Nephron (organoid): ENCODE data around the gene HNMT.
A peak's percentile ranks its signal among the peaks of the same experiment; 100 is the strongest.

Experiments used
- H3K27ac Mint-ChIP-seq, 3 experiments: 2 replicates each; pipeline ENCODE4 v1.8.0; 2020; ENCODE audit warnings: mixed read lengths in 3 of 3, mild to moderate bottlenecking in 2 of 3, moderate library complexity in 1 of 3
- H3K27me3 Mint-ChIP-seq: 2 replicates; pipeline ENCODE4 v1.8.0; 2021; ENCODE audit warnings: low read depth, mild to moderate bottlenecking, moderate library complexity, mixed read lengths
- H3K36me3 Mint-ChIP-seq: 2 replicates; pipeline ENCODE4 v1.8.0; 2020; ENCODE audit warnings: low read depth, mixed read lengths
- H3K4me1 Mint-ChIP-seq: 2 replicates; pipeline ENCODE4 v1.8.0; 2020; ENCODE audit warnings: mixed read lengths
- H3K4me3 Mint-ChIP-seq, 3 experiments: 2 replicates each; pipeline ENCODE4 v1.8.0; 2020; ENCODE audit warnings: mild to moderate bottlenecking in 3 of 3, mixed read lengths in 3 of 3, moderate library complexity in 2 of 3
- H3K9me3 Mint-ChIP-seq: 2 replicates; pipeline ENCODE4 v1.8.0; 2020; ENCODE audit warnings: mixed read lengths
- TF ChIP-seq, protein P1 (sequence below), 3 experiments: fragments of 200-600 bp; sonication (generic); IDR thresholded peaks; one replicate each; pipeline ENCODE4 v1.5.0; 2021; ENCODE audit warnings: antibody characterized with exemption in 3 of 3; ENCODE audit not compliant: unreplicated experiment in 3 of 3

Gene HNMT

DNA sequence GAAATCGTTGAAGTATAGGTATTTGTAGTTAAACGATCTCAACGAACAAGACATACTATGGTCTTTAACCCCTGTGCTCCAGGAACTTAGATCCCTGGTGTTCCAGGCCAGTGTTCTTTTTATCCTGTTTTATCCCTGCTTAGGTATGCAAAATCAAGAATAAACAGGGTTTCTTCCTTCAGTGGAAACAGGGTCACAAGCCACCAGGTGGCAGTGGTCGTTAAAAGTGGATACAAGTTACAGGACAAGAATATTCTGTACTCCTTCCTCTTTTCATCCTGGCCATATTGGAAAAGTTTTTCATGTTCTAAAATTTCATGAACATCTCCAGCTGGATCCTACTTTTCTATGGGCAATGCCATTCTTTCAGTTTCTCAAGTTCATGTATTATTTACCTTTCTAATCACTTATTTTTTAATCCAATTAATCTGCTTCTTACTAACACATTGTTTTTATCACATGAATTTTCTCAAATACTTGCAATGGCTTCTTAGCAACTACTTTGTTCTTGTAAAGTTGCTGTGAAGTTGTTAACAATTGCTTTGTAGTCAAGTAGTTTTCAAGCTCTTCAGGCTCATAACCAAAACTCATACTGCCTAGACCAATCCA lies 16.4 kb upstream of the HNMT start:
- no peaks in the 10 kb centered on the region for H3K9me3 Mint-ChIP-seq
- H3K4me3 Mint-ChIP-seq, result no peak overlapping the region
- H3K36me3 Mint-ChIP-seq, result no peaks in the 10 kb centered on the region
- no peaks in the 10 kb centered on the region for H3K27me3 Mint-ChIP-seq
- TF ChIP-seq, protein P1, sequence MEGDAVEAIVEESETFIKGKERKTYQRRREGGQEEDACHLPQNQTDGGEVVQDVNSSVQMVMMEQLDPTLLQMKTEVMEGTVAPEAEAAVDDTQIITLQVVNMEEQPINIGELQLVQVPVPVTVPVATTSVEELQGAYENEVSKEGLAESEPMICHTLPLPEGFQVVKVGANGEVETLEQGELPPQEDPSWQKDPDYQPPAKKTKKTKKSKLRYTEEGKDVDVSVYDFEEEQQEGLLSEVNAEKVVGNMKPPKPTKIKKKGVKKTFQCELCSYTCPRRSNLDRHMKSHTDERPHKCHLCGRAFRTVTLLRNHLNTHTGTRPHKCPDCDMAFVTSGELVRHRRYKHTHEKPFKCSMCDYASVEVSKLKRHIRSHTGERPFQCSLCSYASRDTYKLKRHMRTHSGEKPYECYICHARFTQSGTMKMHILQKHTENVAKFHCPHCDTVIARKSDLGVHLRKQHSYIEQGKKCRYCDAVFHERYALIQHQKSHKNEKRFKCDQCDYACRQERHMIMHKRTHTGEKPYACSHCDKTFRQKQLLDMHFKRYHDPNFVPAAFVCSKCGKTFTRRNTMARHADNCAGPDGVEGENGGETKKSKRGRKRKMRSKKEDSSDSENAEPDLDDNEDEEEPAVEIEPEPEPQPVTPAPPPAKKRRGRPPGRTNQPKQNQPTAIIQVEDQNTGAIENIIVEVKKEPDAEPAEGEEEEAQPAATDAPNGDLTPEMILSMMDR (IDR thresholded peaks at IDR 0.05; ENCODE audit: unreplicated experiment in 3 of 3), result peak; percentile 55 to 70 (median 60)
- peaks cover 16% of the 10 kb centered on the region for H3K4me1 Mint-ChIP-seq
- peak overlapping the region; percentile 30 to 90 (median 35) for H3K27ac Mint-ChIP-seq

DNA sequence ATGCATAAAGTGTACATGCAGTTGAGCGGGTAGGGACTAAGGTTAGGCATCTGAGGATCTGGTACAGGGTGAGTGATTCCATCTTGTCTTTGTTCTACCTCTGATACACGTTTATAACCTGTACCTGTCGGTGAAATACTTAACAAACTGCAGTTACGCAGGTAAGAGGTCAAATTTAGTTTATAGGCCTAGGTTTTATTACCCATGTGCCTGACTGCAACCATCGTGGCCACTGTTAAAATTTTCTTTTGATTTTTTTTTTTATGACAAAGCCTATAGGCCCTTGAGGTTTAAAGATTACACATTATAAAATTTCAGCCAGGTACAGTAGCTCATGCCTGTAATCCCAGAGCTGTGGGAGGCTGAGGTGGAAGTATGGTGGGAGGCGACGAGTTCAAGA lies 15.4 kb upstream of the HNMT start:
- Mint-ChIP-seq H3K27ac (peak overlapping the region in 1 of 3 experiments; percentile 52), H3K36me3 (no peaks in the 10 kb centered on the region), H3K4me3 (no peak overlapping the region), H3K9me3 (no peaks in the 10 kb centered on the region), H3K4me1 (peaks cover 19% of the 10 kb centered on the region), H3K27me3 (no peaks in the 10 kb centered on the region)
- TF ChIP-seq, protein P1 (IDR thresholded peaks at IDR 0.05; ENCODE audit: unreplicated experiment in 3 of 3), result no peak

DNA sequence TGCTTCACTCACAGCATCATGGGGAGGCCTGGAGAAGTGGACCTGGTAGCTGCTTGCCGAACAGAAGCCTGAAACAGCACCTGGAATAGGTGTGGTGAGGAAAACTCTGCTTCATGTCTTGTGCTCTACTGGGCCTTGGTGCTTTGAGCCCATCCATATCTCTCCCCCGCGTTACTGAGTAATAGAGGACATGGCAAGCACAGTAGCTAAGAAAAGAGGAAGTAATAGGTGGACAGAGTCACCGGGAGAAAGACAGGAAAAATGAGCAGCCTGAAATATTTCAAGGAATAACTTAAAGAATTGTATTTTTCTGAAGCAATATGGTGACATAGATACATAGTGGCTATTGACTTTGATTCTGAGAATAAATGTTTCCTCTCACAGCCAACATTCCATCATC lies 14.0 kb upstream of the HNMT start:
- Mint-ChIP-seq H3K9me3 (no peaks in the 10 kb centered on the region), H3K36me3 (no peaks in the 10 kb centered on the region), H3K27ac (no peak overlapping the region), H3K27me3 (no peaks in the 10 kb centered on the region), H3K4me1 (peaks cover 19% of the 10 kb centered on the region), H3K4me3 (no peak overlapping the region)
- TF ChIP-seq, protein P1 (IDR thresholded peaks at IDR 0.05; ENCODE audit: unreplicated experiment in 3 of 3), result no peak

DNA sequence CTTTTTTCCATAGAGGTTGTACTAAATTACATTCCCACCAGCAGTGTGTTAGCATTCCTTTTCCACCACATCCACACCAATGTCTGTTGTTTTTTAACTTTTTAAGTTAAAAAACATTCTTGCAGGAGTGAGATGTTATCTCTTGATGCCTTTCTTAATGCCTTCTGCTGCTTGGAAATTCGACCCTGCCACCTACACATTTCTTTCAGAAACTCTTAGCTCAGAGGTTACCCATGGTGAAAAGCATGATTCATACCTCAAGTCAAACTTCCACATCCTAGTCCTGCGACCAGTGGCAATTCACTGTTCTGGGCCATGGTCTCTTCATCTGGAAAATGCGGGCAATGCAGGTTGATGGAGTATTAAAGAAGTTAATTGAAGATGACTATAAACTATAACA lies 12.7 kb upstream of the HNMT start:
- Mint-ChIP-seq H3K9me3 (no peaks in the 10 kb centered on the region), H3K4me1 (peaks cover 19% of the 10 kb centered on the region), H3K27ac (peak overlapping the region in 1 of 3 experiments; percentile 85), H3K36me3 (no peaks in the 10 kb centered on the region), H3K27me3 (no peaks in the 10 kb centered on the region), H3K4me3 (no peak overlapping the region)
- TF ChIP-seq, protein P1 (IDR thresholded peaks at IDR 0.05; ENCODE audit: unreplicated experiment in 3 of 3), result no peak

DNA sequence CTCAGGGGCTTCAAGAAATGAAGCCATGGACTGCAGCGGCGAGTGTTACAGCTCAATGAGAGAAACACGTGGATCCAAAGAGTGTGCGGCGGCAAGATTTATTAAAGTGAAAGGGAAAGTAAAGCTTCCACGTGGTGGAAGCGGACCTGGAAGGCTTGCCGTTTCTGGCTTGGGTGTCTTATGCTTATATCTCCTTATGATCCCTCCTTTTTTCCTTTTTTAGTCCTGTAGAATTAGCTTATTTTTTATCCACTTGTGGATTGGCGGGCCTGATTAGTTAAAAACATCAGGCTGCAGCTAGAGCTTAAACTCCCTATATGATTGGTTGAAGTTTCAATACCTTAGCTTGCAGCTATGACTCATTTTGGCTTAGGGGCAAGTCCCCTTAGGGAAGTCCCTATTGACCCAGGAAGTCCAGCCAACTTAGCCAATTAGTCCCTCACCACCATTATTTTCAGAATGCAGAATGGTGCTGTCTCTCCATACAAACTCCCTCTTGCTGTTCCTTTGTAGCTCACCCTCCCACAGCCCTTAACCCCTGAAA lies 11.6 kb upstream of the HNMT start:
- peaks cover 19% of the 10 kb centered on the region for H3K4me1 Mint-ChIP-seq
- peak overlapping the region in 2 of 3 experiments; percentile 40 to 71 for H3K4me3 Mint-ChIP-seq
- TF ChIP-seq, protein P1 (IDR thresholded peaks at IDR 0.05; ENCODE audit: unreplicated experiment in 3 of 3), result no peak
- no peaks in the 10 kb centered on the region for H3K36me3 Mint-ChIP-seq
- peak overlapping the region; percentile 23 to 85 (median 55) for H3K27ac Mint-ChIP-seq
- H3K27me3 Mint-ChIP-seq, result no peaks in the 10 kb centered on the region
- no peaks in the 10 kb centered on the region for H3K9me3 Mint-ChIP-seq

DNA sequence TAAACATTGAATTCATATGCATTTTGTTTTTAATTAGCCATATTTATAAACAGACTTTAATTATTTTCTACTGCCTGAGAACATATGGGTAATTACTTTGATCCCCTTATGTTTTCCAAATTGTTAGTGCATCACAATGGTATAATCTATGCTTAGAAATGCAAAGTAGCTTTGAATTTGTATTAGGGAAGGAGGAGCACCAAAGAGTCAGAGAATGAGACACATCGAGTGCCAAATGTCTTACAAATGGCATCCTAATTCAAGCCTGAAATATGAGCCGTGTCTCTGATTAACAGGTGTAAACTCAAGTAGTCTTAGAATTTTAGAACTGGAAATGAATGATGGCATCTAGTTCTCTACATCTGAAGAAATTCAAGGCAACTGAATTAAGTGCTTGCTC lies 8.7 kb upstream of the HNMT start:
- H3K36me3 Mint-ChIP-seq, result no peaks in the 10 kb centered on the region
- no peak overlapping the region for H3K4me3 Mint-ChIP-seq
- TF ChIP-seq, protein P1 (IDR thresholded peaks at IDR 0.05; ENCODE audit: unreplicated experiment in 3 of 3), result no peak
- H3K4me1 Mint-ChIP-seq, result peaks cover 19% of the 10 kb centered on the region
- H3K27me3 Mint-ChIP-seq, result no peaks in the 10 kb centered on the region
- H3K9me3 Mint-ChIP-seq, result no peaks in the 10 kb centered on the region
- H3K27ac Mint-ChIP-seq, result no peak overlapping the region
